Activated naive CD8-positive, alpha-beta T cell (primary cell): ENCODE measurements around the gene OR5B12.
"Not testable (repeated sequence)": the region's sequence is repeated elsewhere in the genome, so short reads cannot be mapped to it uniquely, and the experiment has no call there.

Experiments used
- H3K27ac Mint-ChIP-seq: one replicate; pipeline ENCODE4 v1.8.0; 2021; ENCODE audit warnings: mixed read lengths
- H3K27me3 Mint-ChIP-seq: one replicate; pipeline ENCODE4 v1.8.0; 2021; ENCODE audit warnings: mixed read lengths
- H3K36me3 Mint-ChIP-seq: one replicate; pipeline ENCODE4 v1.8.0; 2021; ENCODE audit warnings: mixed read lengths
- H3K4me1 Mint-ChIP-seq: one replicate; pipeline ENCODE4 v1.8.0; 2021; ENCODE audit warnings: low read depth, mixed read lengths
- H3K4me3 Mint-ChIP-seq: one replicate; pipeline ENCODE4 v1.8.0; 2021; ENCODE audit warnings: mild to moderate bottlenecking, mixed read lengths
- H3K9me3 Mint-ChIP-seq: one replicate; pipeline ENCODE4 v1.8.0; 2021; ENCODE audit warnings: low read depth, mixed read lengths

The OR5B12 gene

GRCh38 chr11:58399622-58400021 lies 42.4 kb downstream of the OR5B12 start:
- H3K4me1 Mint-ChIP-seq, H3K36me3 Mint-ChIP-seq, H3K27ac Mint-ChIP-seq, H3K27me3 Mint-ChIP-seq, H3K9me3 Mint-ChIP-seq, H3K4me3 Mint-ChIP-seq: not testable (repeated sequence)

GRCh38 chr11:58395581-58395980 lies 46.5 kb downstream of the OR5B12 start:
- peaks cover 9% of the 10 kb centered on the region for H3K36me3 Mint-ChIP-seq
- H3K4me1 Mint-ChIP-seq, result no peaks in the 10 kb centered on the region
- no peaks in the 10 kb centered on the region for H3K27me3 Mint-ChIP-seq
- H3K4me3 Mint-ChIP-seq, result no peak overlapping the region
- peaks cover 11% of the 10 kb centered on the region for H3K9me3 Mint-ChIP-seq
- no peak overlapping the region for H3K27ac Mint-ChIP-seq

- H3K4me1 Mint-ChIP-seq, result no peaks in the 10 kb centered on the region
- H3K9me3 Mint-ChIP-seq, result peaks cover 11% of the 10 kb centered on the region
- H3K27ac Mint-ChIP-seq, result no peak overlapping the region
- H3K4me3 Mint-ChIP-seq, result no peak overlapping the region
- H3K36me3 Mint-ChIP-seq, result peaks cover 9% of the 10 kb centered on the region
- H3K27me3 Mint-ChIP-seq, result no peaks in the 10 kb centered on the region
Measured at GRCh38 chr11:58394195-58394594, 47.8 kb downstream of the OR5B12 start.

DNA sequence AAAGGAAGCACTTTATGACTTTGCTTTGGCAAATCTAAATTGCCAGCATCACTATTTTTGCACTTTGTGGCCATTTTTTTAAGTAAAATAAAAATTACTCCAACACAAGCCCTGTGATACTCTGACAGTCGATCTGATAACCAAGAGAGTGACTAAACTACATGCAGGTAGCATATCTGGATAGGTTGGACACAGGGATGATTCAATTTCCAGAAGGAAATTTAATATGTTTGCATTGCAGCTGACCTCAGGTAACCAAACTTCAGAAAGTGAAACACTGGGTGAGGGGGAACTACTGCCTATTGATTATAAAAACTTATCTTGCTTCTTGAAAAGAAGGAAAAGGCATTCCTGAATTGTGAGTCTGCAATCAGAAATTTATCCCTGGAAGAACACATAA lies 49.3 kb downstream of the OR5B12 start:
- peaks cover 9% of the 10 kb centered on the region for H3K36me3 Mint-ChIP-seq
- H3K9me3 Mint-ChIP-seq, result peaks cover 11% of the 10 kb centered on the region
- no peaks in the 10 kb centered on the region for H3K27me3 Mint-ChIP-seq
- H3K4me3 Mint-ChIP-seq, result no peak overlapping the region
- no peak overlapping the region for H3K27ac Mint-ChIP-seq
- no peaks in the 10 kb centered on the region for H3K4me1 Mint-ChIP-seq

- H3K36me3 Mint-ChIP-seq, result peaks cover 9% of the 10 kb centered on the region
- H3K9me3 Mint-ChIP-seq, result peaks cover 11% of the 10 kb centered on the region
- H3K4me3 Mint-ChIP-seq, result no peak overlapping the region
- no peaks in the 10 kb centered on the region for H3K27me3 Mint-ChIP-seq
- no peak overlapping the region for H3K27ac Mint-ChIP-seq
- no peaks in the 10 kb centered on the region for H3K4me1 Mint-ChIP-seq
Measured at GRCh38 chr11:58391879-58392278, 50.2 kb downstream of the OR5B12 start.

DNA sequence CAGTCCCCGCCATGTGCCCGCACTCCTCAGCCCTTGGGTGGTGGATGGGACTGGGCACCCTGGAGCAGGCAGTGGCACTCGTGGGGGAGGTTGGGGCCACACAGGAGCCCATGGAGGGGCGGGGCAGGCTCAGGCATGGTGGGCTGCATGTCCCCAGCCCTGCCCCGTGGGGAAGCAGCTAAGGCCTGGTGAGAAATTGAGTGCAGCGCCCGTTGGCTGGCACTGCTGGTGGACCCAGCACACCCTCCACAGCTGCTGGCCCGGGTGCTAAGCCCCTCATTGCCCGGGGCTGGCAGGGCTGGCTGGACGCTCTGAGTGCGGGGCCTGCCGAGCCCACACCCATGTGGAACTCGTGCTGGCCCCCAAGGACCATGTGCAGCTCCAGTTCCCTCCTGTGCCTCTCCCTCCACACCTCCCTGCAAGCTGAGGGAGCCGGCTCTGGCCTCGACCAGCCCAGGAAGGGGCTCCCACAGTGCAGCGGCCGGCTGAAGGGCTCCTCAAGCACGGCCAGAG lies 51.4 kb downstream of the OR5B12 start:
- Mint-ChIP-seq H3K4me3 (no peak overlapping the region), H3K27me3 (no peaks in the 10 kb centered on the region), H3K4me1 (no peaks in the 10 kb centered on the region), H3K36me3 (peaks cover 8% of the 10 kb centered on the region), H3K27ac (no peak overlapping the region), H3K9me3 (peaks cover 11% of the 10 kb centered on the region)
